RWPE2 (cell line): ENCODE results near the gene HBP1.
A peak's percentile ranks its signal among the peaks of the same experiment; 100 is the strongest.

Experiments
- ATAC-seq: fragments of 200-7000 bp; cut with Tn5 transposase; 3 replicates; pipeline ENCODE4 v1.9.1; 2021; ENCODE audit warnings: low read depth
- DNase-seq: peaks from one replicate; pipeline ENCODE4 v3.0.0-alpha.2; 2020; ENCODE audit warnings: low spot score
- H3K27ac ChIP-seq: fragments of 450-650 bp; 2 replicates; pipeline ENCODE4 v1.5.1; 2017; ENCODE audit warnings: mild to moderate bottlenecking; ENCODE audit not compliant: poor library complexity, severe bottlenecking
- H3K27me3 ChIP-seq: fragments of 250-450 bp; sonication (Bioruptor Pico); 2 replicates; pipeline ENCODE4 v1.5.1; 2021; ENCODE audit warnings: mild to moderate bottlenecking, moderate library complexity; ENCODE audit not compliant: insufficient read depth, poor library complexity, severe bottlenecking
- H3K36me3 ChIP-seq: fragments of 250-450 bp; sonication (Bioruptor Pico); 2 replicates; pipeline ENCODE4 v1.5.1; 2020; ENCODE audit warnings: low read depth, mild to moderate bottlenecking, moderate library complexity
- H3K4me1 ChIP-seq: fragments of 250-450 bp; sonication (Bioruptor Pico); 2 replicates; pipeline ENCODE4 v1.5.1; 2021; ENCODE audit warnings: mild to moderate bottlenecking, moderate library complexity; ENCODE audit not compliant: insufficient read depth, poor library complexity, severe bottlenecking
- H3K4me3 ChIP-seq: fragments of 250-450 bp; sonication (Bioruptor Pico); 2 replicates; pipeline ENCODE4 v1.5.1; 2021; ENCODE audit warnings: mild to moderate bottlenecking, moderate library complexity; ENCODE audit not compliant: severe bottlenecking
- H3K9me3 ChIP-seq: fragments of 250-450 bp; sonication (Bioruptor Pico); 2 replicates; pipeline ENCODE4 v1.5.1; 2021; ENCODE audit warnings: mild to moderate bottlenecking, moderate library complexity; ENCODE audit not compliant: severe bottlenecking
- CTCF ChIP-seq: fragments of 450-650 bp; IDR thresholded peaks from one replicate; pipeline ENCODE4 v1.5.1; 2017; ENCODE audit warnings: mild to moderate bottlenecking, moderate library complexity; ENCODE audit not compliant: poor library complexity, severe bottlenecking

HBP1 gene

GRCh38 chr7:107232568-107233090 lies 63.8 kb downstream of the HBP1 start:
- no peak for ATAC-seq
- TF ChIP-seq CTCF, result no peak

GRCh38 chr7:107233174-107233573 lies 64.4 kb downstream of the HBP1 start:
- Histone ChIP-seq H3K27ac (peak overlapping the region; percentile 93), H3K9me3 (no peaks in the 10 kb centered on the region), H3K4me1 (peaks cover 43% of the 10 kb centered on the region), H3K4me3 (no peak overlapping the region), H3K27me3 (no peaks in the 10 kb centered on the region), H3K36me3 (peaks cover 9% of the 10 kb centered on the region; the same call in 1 of the 2 replicates)
- ATAC-seq, result no peak
- no peak for TF ChIP-seq CTCF
- DNase-seq, result no peak

More at GRCh38 chr7:107232568-107233090, 63.8 kb downstream of the HBP1 start:
- Histone ChIP-seq H3K36me3 (peaks cover 9% of the 10 kb centered on the region; the same call in 1 of the 2 replicates), H3K9me3 (no peaks in the 10 kb centered on the region), H3K4me3 (no peak overlapping the region), H3K27ac (peak overlapping the region; percentile 93), H3K4me1 (peaks cover 43% of the 10 kb centered on the region), H3K27me3 (no peaks in the 10 kb centered on the region)
- DNase-seq, result no peak

- no peak for DNase-seq
- Histone ChIP-seq H3K4me1 (peaks cover 43% of the 10 kb centered on the region), H3K27me3 (no peaks in the 10 kb centered on the region), H3K27ac (peak overlapping the region; percentile 24), H3K36me3 (peaks cover 8% of the 10 kb centered on the region; the same call in 1 of the 2 replicates), H3K4me3 (no peak overlapping the region), H3K9me3 (no peaks in the 10 kb centered on the region)
- no peak for TF ChIP-seq CTCF
- ATAC-seq, result peak; percentile 22; the same call in 1 of the 3 replicates
Observed at GRCh38 chr7:107233981-107234380, 65.2 kb downstream of the HBP1 start.

GRCh38 chr7:107234436-107234835 lies 65.6 kb downstream of the HBP1 start:
- no peaks in the 10 kb centered on the region for H3K9me3 ChIP-seq
- no peak overlapping the region for H3K4me3 ChIP-seq
- peaks cover 43% of the 10 kb centered on the region for H3K4me1 ChIP-seq
- no peak for ATAC-seq
- no peak for DNase-seq
- no peak for TF ChIP-seq CTCF
- no peaks in the 10 kb centered on the region for H3K27me3 ChIP-seq
- H3K36me3 ChIP-seq, result peaks cover 3% of the 10 kb centered on the region; the same call in 1 of the 2 replicates
- H3K27ac ChIP-seq, result peak overlapping the region; percentile 24

GRCh38 chr7:107236862-107237261 lies 68.1 kb downstream of the HBP1 start:
- H3K27ac ChIP-seq, result no peak overlapping the region
- ATAC-seq, result no peak
- no peak overlapping the region for H3K4me3 ChIP-seq
- no peaks in the 10 kb centered on the region for H3K27me3 ChIP-seq
- TF ChIP-seq CTCF, result no peak
- H3K4me1 ChIP-seq, result peaks cover 24% of the 10 kb centered on the region
- H3K9me3 ChIP-seq, result no peaks in the 10 kb centered on the region
- no peaks in the 10 kb centered on the region for H3K36me3 ChIP-seq
- DNase-seq, result no peak
